T-helper 1 cell treated with Interleukin-12 subunit alpha and Interleukin-12 subunit beta and Interleukin-4 antibody, amounts not matched to agents 30 μg/mL and 1 μg/mL, for 36 hours (primary cell): ENCODE results near the gene BTK.
"Not testable (repeated sequence)": the region's sequence is repeated elsewhere in the genome, so short reads cannot be mapped to it uniquely, and the experiment has no call there.

ENCODE experiments used
- H3K27ac Mint-ChIP-seq: one replicate; pipeline ENCODE4 v1.8.0; 2021; ENCODE audit warnings: mild to moderate bottlenecking, mixed read lengths
- H3K27me3 Mint-ChIP-seq: one replicate; pipeline ENCODE4 v1.8.0; 2021; ENCODE audit warnings: low read depth, mixed read lengths
- H3K36me3 Mint-ChIP-seq: one replicate; pipeline ENCODE4 v1.8.0; 2021; ENCODE audit warnings: low read depth, mixed read lengths
- H3K4me1 Mint-ChIP-seq: one replicate; pipeline ENCODE4 v1.8.0; 2021; ENCODE audit warnings: low read depth, mixed read lengths
- H3K4me3 Mint-ChIP-seq: one replicate; pipeline ENCODE4 v1.8.0; 2021; ENCODE audit warnings: mild to moderate bottlenecking, moderate library complexity, mixed read lengths
- H3K9me3 Mint-ChIP-seq: one replicate; pipeline ENCODE4 v1.8.0; 2021; ENCODE audit warnings: mixed read lengths

The BTK gene

GRCh38 chrX:101337776-101338271, 48.2 kb downstream of the BTK start:
- H3K4me3 Mint-ChIP-seq = no peak overlapping the region
- no peak overlapping the region for H3K27ac Mint-ChIP-seq
- peaks cover 10% of the 10 kb centered on the region for H3K4me1 Mint-ChIP-seq
- H3K36me3 Mint-ChIP-seq = peaks cover 2% of the 10 kb centered on the region
- H3K27me3 Mint-ChIP-seq = no peaks in the 10 kb centered on the region
- H3K9me3 Mint-ChIP-seq = peaks cover 6% of the 10 kb centered on the region

GRCh38 chrX:101334310-101334709, 51.7 kb downstream of the BTK start:
- H3K4me1 Mint-ChIP-seq = peaks cover 16% of the 10 kb centered on the region
- H3K36me3 Mint-ChIP-seq, H3K27me3 Mint-ChIP-seq, H3K4me3 Mint-ChIP-seq, H3K27ac Mint-ChIP-seq: not testable (repeated sequence)
- peaks cover 11% of the 10 kb centered on the region for H3K9me3 Mint-ChIP-seq

- H3K27me3 Mint-ChIP-seq, H3K27ac Mint-ChIP-seq, H3K4me1 Mint-ChIP-seq, H3K9me3 Mint-ChIP-seq, H3K36me3 Mint-ChIP-seq, H3K4me3 Mint-ChIP-seq: not testable (repeated sequence)
Measured at GRCh38 chrX:101326600-101326999, 59.4 kb downstream of the BTK start.

- Mint-ChIP-seq H3K27me3 (no peaks in the 10 kb centered on the region), H3K36me3 (no peaks in the 10 kb centered on the region), H3K9me3 (no peaks in the 10 kb centered on the region), H3K27ac (no peak overlapping the region), H3K4me3 (no peak overlapping the region), H3K4me1 (no peaks in the 10 kb centered on the region)
Measured at GRCh38 chrX:101303790-101304189, 82.2 kb downstream of the BTK start.
